A673 (cell line): Measurements from ENCODE around the gene ATG13. TPM values are rescaled to one million over a fixed set of nuclear protein-coding genes. Genes with fewer than 3 reads are reported as not detected.

Experiments
- BruUV-seq: library from RNA; stranded (reverse); fragments of 400-500 nt; replicated peaks from 2 replicates; lab custom pipeline; 2021; lab: Mats Ljungman, UMichigan
- CTCF ChIA-PET: fragments of 300-600 bp; sonication (Branson Sonifier 250); formaldehyde crosslinking; loops from one replicate; lab custom pipeline; 2022; ENCODE audit warnings: antibody characterized with exemption; lab: Charles Lee
- POLR2A ChIA-PET: fragments of 300-600 bp; sonication (Branson Sonifier 250); formaldehyde crosslinking; loops from one replicate; lab custom pipeline; 2022; ENCODE audit warnings: antibody characterized with exemption; ENCODE audit not compliant: low non-redundant PET; lab: Charles Lee
- DNase-seq: peaks from one replicate; pipeline ENCODE4 v3.0.0-alpha.2; 2015; ENCODE audit warnings: low spot score
- H3K27ac ChIP-seq: fragments of 200-600 bp; sonication (generic); 2 replicates; pipeline ENCODE4 v1.5.1; 2016; ENCODE audit warnings: mixed run types, low read depth, mild to moderate bottlenecking, mixed read lengths, antibody characterized with exemption, low read length; ENCODE audit not compliant: poor library complexity, severe bottlenecking
- H3K27me3 ChIP-seq: fragments of 200-600 bp; sonication (generic); replicated peaks from 2 replicates; pipeline ENCODE4 v1.6.1; 2017; ENCODE audit warnings: mixed run types, low read depth, mild to moderate bottlenecking, mixed read lengths, antibody characterized with exemption, low read length; ENCODE audit not compliant: insufficient read depth, poor library complexity
- H3K36me3 ChIP-seq: fragments of 200-600 bp; sonication (generic); 2 replicates; pipeline ENCODE4 v1.6.1; 2016; ENCODE audit warnings: mixed run types, mild to moderate bottlenecking, mixed read lengths, antibody characterized with exemption, low read length; ENCODE audit not compliant: insufficient read depth, poor library complexity, severe bottlenecking
- H3K4me1 ChIP-seq: fragments of 200-600 bp; sonication (generic); 2 replicates; pipeline ENCODE4 v1.6.1; 2017; ENCODE audit warnings: mixed run types, mild to moderate bottlenecking, mixed read lengths, antibody characterized with exemption, low read length; ENCODE audit not compliant: insufficient read depth, poor library complexity, severe bottlenecking
- H3K4me3 ChIP-seq: fragments of 200-600 bp; sonication (generic); 2 replicates; pipeline ENCODE4 v1.5.1; 2016; ENCODE audit warnings: low read depth, mixed run types, mild to moderate bottlenecking, mixed read lengths, low read length; ENCODE audit not compliant: poor library complexity, severe bottlenecking
- H3K9me3 ChIP-seq: fragments of 200-600 bp; sonication (generic); 2 replicates; pipeline ENCODE4 v1.6.1; 2016; ENCODE audit warnings: mixed run types, low read depth, mild to moderate bottlenecking, mixed read lengths, antibody characterized with exemption, low read length; ENCODE audit not compliant: poor library complexity, severe bottlenecking
- EZH2 ChIP-seq: fragments of 200-600 bp; sonication (generic); IDR thresholded peaks from 2 replicates; pipeline ENCODE4 v1.6.1; 2017; ENCODE audit warnings: borderline replicate concordance, low read depth, mild to moderate bottlenecking, mixed read lengths, antibody characterized with exemption, low read length; ENCODE audit not compliant: poor library complexity, severe bottlenecking
- intact Hi-C: fragments of 100-400 bp; cut with micrococcal nuclease; formaldehyde crosslinking; loops from one replicate; pipeline ENCODE4 v1.10.0; 2022; ENCODE audit not compliant: unreplicated experiment
- total RNA-seq: library from RNA; stranded (reverse); gene quantifications from 2 replicates; pipeline ENCODE4 v1.2.3, GENCODE V29; 2021
- TF ChIP-seq, protein P1 (sequence below): fragments of 300-800, 200-600 bp; sonication (generic); conservative IDR thresholded peaks from 2 replicates; pipeline ENCODE4 v1.5.1; 2017; ENCODE audit warnings: low read depth, mild to moderate bottlenecking, antibody characterized with exemption, low read length, moderate library complexity, mixed read lengths

ATG13 gene
- total RNA-seq, 1 experiment from 2014 or later: 155 TPM

DNA sequence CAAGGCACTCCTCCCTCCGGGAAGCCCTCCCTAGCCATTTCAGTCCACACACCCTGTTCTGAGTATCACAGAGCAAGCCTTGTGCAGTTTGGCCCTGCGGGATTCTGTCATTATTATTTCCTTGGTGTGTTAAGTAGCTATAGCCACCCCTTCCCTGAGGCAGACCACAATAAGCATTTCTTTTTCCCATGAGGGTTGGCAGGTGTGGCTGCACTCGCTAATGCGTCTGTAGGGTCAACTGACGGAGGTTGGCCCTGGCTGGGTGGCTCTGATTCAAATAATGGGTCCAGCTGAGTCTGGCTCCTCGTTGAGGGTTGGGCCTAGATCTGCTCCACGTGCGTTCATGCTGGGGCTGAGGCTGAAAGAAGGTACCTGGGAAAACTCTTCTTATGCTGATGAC is 106.7 kb downstream of the ATG13 start:
- no peaks in the 10 kb centered on the region for H3K36me3 ChIP-seq
- intact Hi-C loops: loop anchor here (10.0 kb wide), 1 partner anchor 339 kb away; the partner anchor contains the start of gene MDK
- H3K4me3 ChIP-seq: no peak overlapping the region
- CTCF ChIA-PET: no interaction called here
- H3K4me1 ChIP-seq: no peaks in the 10 kb centered on the region
- TF ChIP-seq, protein P1, sequence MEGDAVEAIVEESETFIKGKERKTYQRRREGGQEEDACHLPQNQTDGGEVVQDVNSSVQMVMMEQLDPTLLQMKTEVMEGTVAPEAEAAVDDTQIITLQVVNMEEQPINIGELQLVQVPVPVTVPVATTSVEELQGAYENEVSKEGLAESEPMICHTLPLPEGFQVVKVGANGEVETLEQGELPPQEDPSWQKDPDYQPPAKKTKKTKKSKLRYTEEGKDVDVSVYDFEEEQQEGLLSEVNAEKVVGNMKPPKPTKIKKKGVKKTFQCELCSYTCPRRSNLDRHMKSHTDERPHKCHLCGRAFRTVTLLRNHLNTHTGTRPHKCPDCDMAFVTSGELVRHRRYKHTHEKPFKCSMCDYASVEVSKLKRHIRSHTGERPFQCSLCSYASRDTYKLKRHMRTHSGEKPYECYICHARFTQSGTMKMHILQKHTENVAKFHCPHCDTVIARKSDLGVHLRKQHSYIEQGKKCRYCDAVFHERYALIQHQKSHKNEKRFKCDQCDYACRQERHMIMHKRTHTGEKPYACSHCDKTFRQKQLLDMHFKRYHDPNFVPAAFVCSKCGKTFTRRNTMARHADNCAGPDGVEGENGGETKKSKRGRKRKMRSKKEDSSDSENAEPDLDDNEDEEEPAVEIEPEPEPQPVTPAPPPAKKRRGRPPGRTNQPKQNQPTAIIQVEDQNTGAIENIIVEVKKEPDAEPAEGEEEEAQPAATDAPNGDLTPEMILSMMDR: no peak
- no peak for TF ChIP-seq EZH2
- no peak for DNase-seq
- no TSS peak for BruUV-seq
- no peak overlapping the region for H3K27ac ChIP-seq
- POLR2A ChIA-PET: interaction anchor here (0.6 kb wide), 1 partner anchor 826 kb away, joined by 3 read pairs; no protein-coding TSS in a partner anchor
- H3K9me3 ChIP-seq: no peaks in the 10 kb centered on the region
- no peaks in the 10 kb centered on the region for H3K27me3 ChIP-seq

Other genes with a start within 250 kb of the ATG13 start
- gene MDK, start 235.9 kb upstream of the ATG13 start, total RNA-seq: 252 and 397 TPM in 2 replicates
- 0.68 TPM in 1 of 2 replicates, not detected in the other for gene CHRM4, start 225.8 kb upstream of the ATG13 start, total RNA-seq
- gene AMBRA1, start 23.5 kb upstream of the ATG13 start, total RNA-seq: 69.9 and 78.1 TPM in 2 replicates
- 10.1 and 11.6 TPM in 2 replicates for gene HARBI1, start 326 bp upstream of the ATG13 start, total RNA-seq
- gene ARHGAP1, start 83.1 kb downstream of the ATG13 start, total RNA-seq: 89.3 and 92.8 TPM in 2 replicates
- 33.9 and 40.1 TPM in 2 replicates for gene ZNF408, start 83.5 kb downstream of the ATG13 start, total RNA-seq
- gene F2, start 101.7 kb downstream of the ATG13 start, total RNA-seq: not detected in 2 replicates
- gene CKAP5, start 228.7 kb downstream of the ATG13 start, total RNA-seq: 572 and 581 TPM in 2 replicates